Gastroesophageal sphincter (tissue), 3 donors: ENCODE measurements around the gene RBP5.

ENCODE experiments used
- CTCF ChIP-seq, 4 experiments: fragments of 200-600 bp in 2 of 4; fragments of 450-650 bp in 2 of 4; sonication (generic) in 1 of 4; IDR thresholded peaks; one replicate each; pipeline ENCODE4 v1.5.1; 2017 to 2019; ENCODE audit warnings: antibody characterized with exemption in 4 of 4, mild to moderate bottlenecking in 2 of 4, moderate library complexity in 2 of 4
- POLR2A ChIP-seq, 2 donors: fragments of 450-650 bp; IDR thresholded peaks; one replicate each; pipeline ENCODE4 v1.6.1; 2017; ENCODE audit warnings: antibody characterized with exemption in 2 of 2, mild to moderate bottlenecking in 2 of 2, moderate library complexity in 1 of 2
- POLR2AphosphoS5 ChIP-seq: sonication (generic); formaldehyde crosslinking; IDR thresholded peaks from one replicate; pipeline ENCODE4 v1.6.1; 2017; ENCODE audit warnings: antibody characterized with exemption

GRCh38 chr12:7154042-7154441 is 25.4 kb upstream of the RBP5 start:
- TF ChIP-seq POLR2AphosphoS5, result no peak
- no peak for TF ChIP-seq CTCF (IDR thresholded peaks at IDR 0.05)
- TF ChIP-seq POLR2A (IDR thresholded peaks at IDR 0.05), result no peak
